Common myeloid progenitor, CD34-positive (primary cell): ENCODE results near the gene TP53I13.

Source experiments
- CTCF ChIA-PET: fragments of 350-600 bp; sonication (Branson Sonifier 250); formaldehyde crosslinking; loops from one replicate; lab custom pipeline; 2021; ENCODE audit warnings: antibody characterized with exemption; lab: Charles Lee
- POLR2A ChIA-PET: fragments of 350-600 bp; sonication (Branson Sonifier 250); formaldehyde crosslinking; loops from one replicate; lab custom pipeline; 2021; ENCODE audit warnings: antibody characterized with exemption; lab: Charles Lee
- DNase-seq, 3 donors: peaks; one replicate each; pipeline versions ENCODE4 v3.0.0 to v3.0.0-alpha.2; 2013
- H3K27ac ChIP-seq, 2 experiments: 1 replicate in 1 of 2; 2 replicates in 1 of 2; pipeline ENCODE4 v1.7.0; 2013; ENCODE audit warnings: inconsistent platforms in 2 of 2, low read length in 2 of 2, mild to moderate bottlenecking in 2 of 2, low read depth in 1 of 2, moderate library complexity in 1 of 2; ENCODE audit not compliant: severe bottlenecking in 2 of 2, insufficient read depth in 1 of 2, poor library complexity in 1 of 2
- H3K27me3 ChIP-seq, 5 experiments: replicated peaks in 2 of 5; 1 replicate in 3 of 5; 2 replicates in 2 of 5; pipeline versions ENCODE4 v1.6.1 to v1.7.0; 2013; ENCODE audit warnings: low read length in 4 of 5, mild to moderate bottlenecking in 2 of 5, moderate library complexity in 2 of 5, inconsistent platforms in 1 of 5; ENCODE audit not compliant: insufficient read depth in 5 of 5, control insufficient read depth in 4 of 5
- H3K36me3 ChIP-seq, 4 experiments: 1 replicate in 2 of 4; 2 replicates in 2 of 4; pipeline versions ENCODE4 v1.6.1 to v1.7.0; 2013; ENCODE audit warnings: low read length in 3 of 4, control low read depth in 1 of 4, mild to moderate bottlenecking in 1 of 4; ENCODE audit not compliant: control insufficient read depth in 4 of 4, insufficient read depth in 4 of 4
- H3K4me1 ChIP-seq, 4 experiments: 1 replicate in 3 of 4; 2 replicates in 1 of 4; pipeline versions ENCODE4 v1.6.1 to v1.7.1; 2013; ENCODE audit warnings: low read length in 3 of 4, mild to moderate bottlenecking in 3 of 4, control low read depth in 1 of 4, inconsistent platforms in 1 of 4, moderate library complexity in 1 of 4; ENCODE audit not compliant: control insufficient read depth in 4 of 4, insufficient read depth in 4 of 4; ENCODE audit errors: control extremely low read depth in 1 of 4
- H3K4me3 ChIP-seq, 7 experiments: 1 replicate in 4 of 7; 2 replicates in 3 of 7; pipeline versions ENCODE4 v1.5.1 to v1.7.0; 2013; ENCODE audit warnings: mild to moderate bottlenecking in 7 of 7, low read length in 6 of 7, moderate library complexity in 6 of 7, inconsistent platforms in 2 of 7, low read depth in 2 of 7, control low read depth in 1 of 7; ENCODE audit not compliant: insufficient read depth in 4 of 7, control insufficient read depth in 1 of 7; ENCODE audit errors: extremely low read depth in 1 of 7
- H3K9me3 ChIP-seq, 5 experiments: 1 replicate in 4 of 5; 2 replicates in 1 of 5; pipeline versions ENCODE4 v1.6.1 to v1.7.1; 2013; ENCODE audit warnings: low read length in 4 of 5, mild to moderate bottlenecking in 2 of 5, inconsistent platforms in 1 of 5, low read depth in 1 of 5, moderate library complexity in 1 of 5; ENCODE audit not compliant: control insufficient read depth in 4 of 5, insufficient read depth in 2 of 5; ENCODE audit errors: control extremely low read depth in 1 of 5
- WGBS: methylation state at CpG from one replicate; pipeline ENCODE4 v1.1.5; 2013; ENCODE audit not compliant: insufficient coverage; 5-methylcytosine and 5-hydroxymethylcytosine counted together

The TP53I13 gene

DNA sequence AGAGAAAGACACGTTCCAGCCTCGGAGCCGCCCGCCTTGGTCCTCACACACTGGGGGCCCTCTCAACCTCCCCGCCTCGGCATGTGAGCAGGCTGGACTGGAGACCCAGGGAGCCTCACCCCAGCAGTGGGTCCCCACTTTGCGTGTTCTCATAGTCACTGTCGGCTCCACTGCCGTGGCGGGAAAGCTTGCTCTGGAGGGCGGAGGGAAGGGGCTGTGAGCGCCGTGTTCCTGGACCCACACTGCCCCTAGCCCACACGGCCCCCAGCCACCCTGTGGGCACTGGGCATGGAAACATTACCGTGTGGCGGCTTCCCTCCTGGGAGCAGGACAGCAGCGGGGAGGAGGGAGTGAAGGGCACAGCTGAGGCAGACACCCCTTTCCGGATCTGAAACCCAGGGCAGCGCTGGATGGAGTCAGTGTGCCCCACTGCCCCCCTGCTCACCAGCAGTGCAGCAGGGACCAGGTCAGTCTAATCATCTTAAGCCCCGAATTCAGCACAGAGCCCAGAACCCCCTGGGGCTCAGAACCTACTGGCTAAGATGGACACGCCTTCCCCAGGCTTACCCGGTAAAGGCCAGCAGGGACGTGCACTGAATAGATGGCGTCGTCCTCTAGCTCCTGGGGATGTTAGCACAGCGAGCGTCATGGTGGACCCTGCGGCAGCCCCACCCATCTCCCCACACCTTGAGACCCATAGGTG lies 7.2 kb downstream of the TP53I13 start:
- Histone ChIP-seq H3K4me3 (no peak overlapping the region), H3K27me3 (no peaks in the 10 kb centered on the region), H3K36me3 (peaks cover 0 to 83% (median 56%) of the 10 kb centered on the region in 4 experiments), H3K4me1 (peaks cover 0 to 12% (median 4%) of the 10 kb centered on the region in 4 experiments), H3K9me3 (no peaks in the 10 kb centered on the region), H3K27ac (no peak overlapping the region)
- 94% methylated on average over 25 of the region's 28 CpGs for WGBS
- POLR2A ChIA-PET = no interaction called here
- no peak for DNase-seq
- CTCF ChIA-PET = interaction anchor here (0.9 to 15.9 kb wide), 8 partner anchors 7 to 41 kb away, joined by 3 to 179 read pairs (median 4); partner anchors contain the start of genes ABHD15, ANKRD13B and TP53I13

GRCh38 chr17:29576214-29577000 lies 7.9 kb downstream of the TP53I13 start:
- Histone ChIP-seq H3K36me3 (peaks cover 0 to 84% (median 58%) of the 10 kb centered on the region in 4 experiments), H3K4me1 (peaks cover 0 to 12% (median 7%) of the 10 kb centered on the region in 4 experiments), H3K27me3 (no peaks in the 10 kb centered on the region), H3K9me3 (no peaks in the 10 kb centered on the region), H3K27ac (no peak overlapping the region), H3K4me3 (no peak overlapping the region)
- ChIA-PET CTCF (interaction anchor here (0.9 to 15.9 kb wide), 6 partner anchors 8 to 40 kb away, joined by 4 to 179 read pairs (median 5); partner anchors contain the start of genes ANKRD13B and TP53I13), POLR2A (no interaction called here)
- DNase-seq = no peak
- 92% methylated on average over 24 of the region's 37 CpGs for WGBS

DNA sequence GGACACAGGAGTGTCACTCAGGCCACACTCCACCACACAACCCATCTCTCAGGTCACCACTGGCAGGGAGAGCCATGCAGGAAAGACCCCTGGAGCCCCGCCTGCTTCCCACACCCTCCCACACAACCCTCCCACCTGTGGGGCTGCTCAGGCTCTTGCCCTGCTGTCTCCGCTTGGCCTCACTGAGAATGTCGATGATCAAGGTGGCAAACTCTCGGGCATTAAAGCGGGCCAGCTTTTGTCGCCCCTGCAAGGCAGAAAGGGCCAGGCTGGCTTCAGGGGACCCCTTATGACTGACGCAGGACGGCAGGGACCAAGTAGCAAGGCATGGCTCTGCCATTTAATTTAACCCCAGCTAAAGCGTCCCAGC lies 8.5 kb downstream of the TP53I13 start:
- ChIA-PET POLR2A (no interaction called here), CTCF (interaction anchor here (0.9 to 15.9 kb wide), 6 partner anchors 9 to 40 kb away, joined by 4 to 179 read pairs (median 5); partner anchors contain the start of genes ANKRD13B and TP53I13)
- Histone ChIP-seq H3K27ac (no peak overlapping the region), H3K9me3 (no peaks in the 10 kb centered on the region), H3K4me3 (no peak overlapping the region), H3K27me3 (no peaks in the 10 kb centered on the region), H3K4me1 (peaks cover 0 to 11% (median 8%) of the 10 kb centered on the region in 4 experiments), H3K36me3 (peaks cover 1 to 87% (median 57%) of the 10 kb centered on the region in 4 experiments)
- WGBS = 96% methylated on average over 9 of the region's 9 CpGs
- no peak for DNase-seq

GRCh38 chr17:29577385-29578211 lies 9.1 kb downstream of the TP53I13 start:
- Histone ChIP-seq H3K36me3 (peaks cover 3 to 89% (median 60%) of the 10 kb centered on the region in 4 experiments), H3K4me3 (no peak overlapping the region), H3K27ac (no peak overlapping the region), H3K9me3 (no peaks in the 10 kb centered on the region), H3K27me3 (no peaks in the 10 kb centered on the region), H3K4me1 (peaks cover 0 to 11% (median 4%) of the 10 kb centered on the region in 4 experiments)
- ChIA-PET CTCF (interaction anchor here (1.7 to 15.9 kb wide), 4 partner anchors 9 to 39 kb away, joined by 6 to 179 read pairs (median 72); partner anchors contain the start of genes ANKRD13B and TP53I13), POLR2A (interaction anchor here (1.2 kb wide), 1 partner anchor 15 kb away, joined by 3 read pairs; no protein-coding TSS in a partner anchor)
- no peak for DNase-seq
- 94% methylated on average over 18 of the region's 22 CpGs for WGBS

- WGBS = 100% methylated on average over 8 of the region's 14 CpGs
- H3K4me3 ChIP-seq = no peak overlapping the region
- ChIA-PET POLR2A (interaction anchor here (1.2 kb wide), 1 partner anchor 16 kb away, joined by 3 read pairs; no protein-coding TSS in a partner anchor), CTCF (interaction anchor here (0.5 to 15.9 kb wide), 11 partner anchors 9 to 206 kb away, joined by 3 to 179 read pairs (median 5); partner anchors contain the start of genes ANKRD13B, GIT1 and TP53I13)
- peaks cover 3 to 92% (median 60%) of the 10 kb centered on the region in 4 experiments for H3K36me3 ChIP-seq
- H3K4me1 ChIP-seq = peaks cover 0 to 6% (median under 1%) of the 10 kb centered on the region in 4 experiments
- no peak overlapping the region for H3K27ac ChIP-seq
- no peaks in the 10 kb centered on the region for H3K9me3 ChIP-seq
- DNase-seq = no peak
- no peaks in the 10 kb centered on the region for H3K27me3 ChIP-seq
Measured at GRCh38 chr17:29578626-29579485, 10.4 kb downstream of the TP53I13 start.
